Smooth muscle cell of the brain vasculature (primary cell): ENCODE results near the gene CPLX3.
"Not testable (repeated sequence)": the region's sequence is repeated elsewhere in the genome, so short reads cannot be mapped to it uniquely, and the experiment has no call there.

Experiments
- DNase-seq: peaks from one replicate; pipeline ENCODE4 v3.0.0-alpha.2; 2012; ENCODE audit warnings: low read depth, low spot score

Gene CPLX3

GRCh38 chr15:74826364-74826819 lies at the start of gene CPLX3:
CPLX3 (plus strand) TSS chr15:74826627; CDS start chr15:74826704, 77 bp downstream.
- DNase-seq: no peak

DNA sequence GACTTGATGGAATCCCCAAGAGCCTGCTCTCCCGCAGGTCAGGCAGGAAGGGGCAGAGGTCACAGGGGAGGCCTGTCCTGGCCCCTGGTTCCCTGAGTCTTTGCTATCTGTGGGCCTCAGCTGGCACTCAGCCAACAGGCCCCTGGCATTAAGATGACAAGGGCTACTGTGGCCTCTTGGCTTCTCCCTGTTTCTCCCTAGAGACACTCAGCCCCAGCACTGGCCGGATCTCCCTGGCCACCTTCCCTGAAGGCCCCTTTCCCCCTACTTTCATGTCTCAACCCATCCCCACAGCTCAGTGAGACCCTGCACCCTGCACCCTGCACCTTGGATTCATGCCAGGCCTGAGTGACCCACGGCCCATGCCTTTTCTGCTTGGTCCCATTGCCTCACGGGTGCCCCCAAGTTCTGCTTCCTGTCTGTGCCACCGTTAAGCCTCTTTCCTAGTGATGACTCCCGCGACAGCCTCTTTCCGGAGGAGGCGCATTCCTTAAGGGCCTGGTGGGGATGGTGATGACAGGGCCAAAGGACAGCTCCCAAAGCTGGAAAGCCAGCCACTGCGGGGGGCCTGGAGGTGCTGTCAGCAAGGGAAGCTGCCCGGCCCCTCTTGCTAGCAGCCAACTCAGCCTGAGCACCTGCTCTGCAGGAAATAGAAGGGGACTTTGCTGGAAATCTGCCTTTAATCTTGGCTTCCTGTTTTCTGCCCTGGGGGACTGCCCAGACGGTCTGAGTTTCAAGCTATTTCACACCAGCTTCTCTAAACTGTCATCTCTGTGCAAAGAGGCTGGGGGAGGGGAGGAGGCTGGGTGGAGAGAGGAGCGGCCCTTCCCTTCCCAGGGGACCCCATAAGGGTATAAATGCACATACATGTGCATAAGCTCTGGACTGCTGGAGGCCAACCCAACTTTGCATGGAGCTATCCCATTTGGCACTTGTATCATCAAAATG lies 49.3 kb upstream of the CPLX3 start:
- DNase-seq: no peak

- no peak for DNase-seq
Measured at GRCh38 chr15:74777769-74778598, 48.4 kb upstream of the CPLX3 start.

DNA sequence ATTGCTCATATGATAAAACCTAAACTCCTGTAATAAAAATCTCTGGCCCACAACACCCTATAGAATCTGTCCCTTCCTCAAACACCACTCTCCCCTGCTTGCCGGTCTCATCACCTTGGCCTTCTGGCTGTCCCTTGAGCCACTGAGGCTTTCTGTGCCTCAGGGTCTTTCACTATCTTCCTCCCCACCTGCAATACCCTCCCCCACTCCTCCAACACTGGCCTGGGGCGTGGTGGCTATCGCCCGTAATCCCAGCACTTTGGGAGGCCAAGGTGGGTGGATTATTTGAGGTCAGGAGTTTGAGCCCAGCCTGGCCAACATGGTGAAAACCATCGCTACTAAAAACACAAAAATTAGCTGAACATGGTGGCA lies 47.8 kb upstream of the CPLX3 start:
- no peak for DNase-seq

DNA sequence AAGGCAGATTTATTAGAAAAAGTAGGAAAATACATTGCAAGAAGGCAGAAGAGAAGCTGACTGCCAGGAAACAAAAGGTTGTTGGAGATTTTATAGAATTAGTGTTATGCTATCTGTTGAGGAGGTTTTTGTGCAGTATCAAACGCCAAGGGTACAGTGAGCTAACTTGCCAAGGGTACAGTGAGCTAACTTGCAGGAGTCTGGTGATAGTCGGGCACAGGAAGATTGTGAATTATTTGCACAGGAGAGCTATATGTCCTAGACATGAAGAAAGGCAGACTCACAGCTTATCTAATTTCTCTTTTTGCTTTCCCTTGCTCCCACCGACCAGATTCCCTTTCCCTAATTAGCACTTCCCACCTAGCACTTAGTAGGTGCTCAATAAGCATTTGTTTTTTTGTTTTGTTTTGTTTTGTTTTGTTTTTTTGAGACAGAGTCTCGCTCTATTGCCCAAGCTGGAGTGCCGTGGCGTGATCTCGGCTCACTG lies 47.2 kb upstream of the CPLX3 start:
- DNase-seq: no peak

DNA sequence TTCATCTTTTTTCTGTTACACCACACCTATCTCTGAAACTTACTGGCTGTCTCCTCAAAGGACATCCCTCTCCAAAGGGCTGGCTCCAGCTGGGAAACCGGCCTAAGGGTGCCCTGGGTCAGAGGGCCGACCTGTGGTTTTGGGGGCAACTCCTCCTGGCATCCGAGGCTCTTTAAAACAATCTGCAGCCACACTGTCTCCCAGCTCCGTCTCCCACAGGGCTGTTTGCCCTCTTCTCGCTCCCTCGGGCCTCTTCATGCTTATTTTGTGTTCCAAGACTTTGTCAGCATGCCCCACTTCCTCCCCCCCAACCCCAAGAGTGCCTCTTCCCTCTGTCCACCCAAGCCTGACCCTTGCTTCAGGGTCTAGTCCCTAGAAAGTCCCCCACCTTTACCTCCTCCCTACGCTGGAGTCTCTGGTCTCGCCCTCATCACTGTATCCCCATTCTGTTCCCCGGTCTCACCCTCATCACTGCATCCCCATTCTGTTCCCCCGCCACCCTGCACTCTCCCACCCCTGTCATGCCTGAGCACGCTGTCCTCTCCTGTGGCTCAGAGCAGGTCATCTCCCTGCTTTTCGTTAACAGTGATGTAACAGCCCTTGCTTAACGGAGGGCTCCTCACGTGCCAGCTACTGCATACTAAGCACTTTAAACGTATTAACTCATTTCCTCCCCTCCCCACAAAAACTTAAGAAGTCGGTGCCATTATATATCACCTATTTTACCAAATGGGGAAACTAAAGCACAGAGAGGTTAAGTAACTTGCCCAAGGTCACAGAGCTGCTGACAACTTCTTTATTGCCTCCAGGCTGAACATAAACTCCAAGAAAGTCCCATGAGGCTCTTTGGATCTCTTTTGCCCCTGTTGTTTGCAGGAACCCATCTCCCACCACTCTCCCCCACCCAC lies 45.6 kb upstream of the CPLX3 start:
- DNase-seq: no peak

DNA sequence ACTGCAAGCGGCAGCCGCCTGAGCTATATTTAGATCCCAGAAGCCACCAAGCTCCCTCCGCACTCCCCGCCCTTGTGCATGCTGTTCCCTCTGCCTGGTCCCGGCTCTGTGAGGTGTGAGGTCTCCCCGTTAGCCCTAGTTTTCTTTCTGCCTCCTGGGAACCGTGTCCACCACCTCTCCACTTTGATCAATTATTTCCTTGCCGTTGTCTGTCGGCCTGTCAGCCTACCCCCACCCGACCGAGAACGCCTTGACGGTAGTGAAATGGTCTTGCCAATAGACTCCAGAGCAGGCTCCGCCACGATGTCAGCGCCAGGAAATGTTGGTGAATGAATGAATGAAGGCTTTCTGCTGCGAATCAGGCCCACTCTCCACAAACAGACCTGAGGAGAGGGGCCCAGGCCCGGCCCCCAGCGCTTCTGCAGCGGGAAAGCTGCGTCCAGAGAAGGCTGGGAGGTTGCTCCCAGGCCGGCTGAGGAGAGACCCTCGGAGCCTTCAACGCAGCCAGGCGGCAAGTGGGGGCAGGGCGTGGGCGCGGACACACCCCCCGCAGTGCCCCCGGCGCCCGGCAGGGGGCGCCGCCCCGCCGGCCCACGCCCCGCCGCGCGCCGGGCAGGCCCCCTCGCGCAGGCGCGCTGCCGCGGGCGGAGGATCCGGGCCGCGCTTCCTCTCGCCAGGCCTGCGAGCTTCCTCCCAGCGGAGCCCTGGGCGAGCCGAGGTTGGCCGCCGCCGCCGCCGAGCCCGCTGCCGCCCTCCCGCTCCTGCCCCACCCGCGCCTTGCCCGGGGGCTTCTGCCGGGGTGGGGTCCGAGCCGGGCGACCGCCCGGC lies 44.8 kb upstream of the CPLX3 start, which contains the start of gene CSK:
CSK (plus strand) TSS at position 650 of the 828 bp plus-strand sequence. CDS start 16,218 bp downstream, outside the sequence.
- no peak for DNase-seq

DNA sequence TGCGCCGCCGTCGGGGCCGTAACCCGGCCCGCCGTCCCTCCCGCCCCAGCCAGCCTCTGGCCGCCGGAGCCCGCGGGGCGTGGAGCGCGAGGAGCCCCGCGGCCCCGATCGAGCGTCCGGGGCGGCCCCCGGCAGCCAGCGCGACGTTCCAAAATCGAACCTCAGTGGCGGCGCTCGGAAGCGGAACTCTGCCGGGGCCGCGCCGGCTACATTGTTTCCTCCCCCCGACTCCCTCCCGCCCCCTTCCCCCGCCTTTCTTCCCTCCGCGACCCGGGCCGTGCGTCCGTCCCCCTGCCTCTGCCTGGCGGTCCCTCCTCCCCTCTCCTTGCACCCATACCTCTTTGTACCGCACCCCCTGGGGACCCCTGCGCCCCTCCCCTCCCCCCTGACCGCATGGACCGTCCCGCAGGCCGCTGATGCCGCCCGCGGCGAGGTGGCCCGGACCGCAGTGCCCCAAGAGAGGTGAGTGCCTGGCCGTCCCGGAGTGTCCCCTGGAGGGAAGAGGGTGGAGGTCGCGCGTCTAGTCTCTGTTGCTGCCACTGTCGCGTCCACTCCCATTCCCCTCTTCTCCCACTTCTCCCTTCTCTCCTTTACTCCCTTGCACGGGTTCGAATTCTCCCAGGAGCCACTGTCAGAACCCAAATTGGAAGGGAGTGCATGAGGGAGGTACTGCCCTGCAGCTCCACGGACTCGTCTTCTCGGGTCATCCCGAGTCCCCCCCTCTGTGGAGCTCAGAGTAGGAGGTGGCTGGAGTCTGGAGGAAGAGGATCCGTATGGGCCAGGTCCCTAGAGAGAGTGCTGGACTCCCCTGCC lies 44.0 kb upstream of the CPLX3 start:
- no peak for DNase-seq

DNA sequence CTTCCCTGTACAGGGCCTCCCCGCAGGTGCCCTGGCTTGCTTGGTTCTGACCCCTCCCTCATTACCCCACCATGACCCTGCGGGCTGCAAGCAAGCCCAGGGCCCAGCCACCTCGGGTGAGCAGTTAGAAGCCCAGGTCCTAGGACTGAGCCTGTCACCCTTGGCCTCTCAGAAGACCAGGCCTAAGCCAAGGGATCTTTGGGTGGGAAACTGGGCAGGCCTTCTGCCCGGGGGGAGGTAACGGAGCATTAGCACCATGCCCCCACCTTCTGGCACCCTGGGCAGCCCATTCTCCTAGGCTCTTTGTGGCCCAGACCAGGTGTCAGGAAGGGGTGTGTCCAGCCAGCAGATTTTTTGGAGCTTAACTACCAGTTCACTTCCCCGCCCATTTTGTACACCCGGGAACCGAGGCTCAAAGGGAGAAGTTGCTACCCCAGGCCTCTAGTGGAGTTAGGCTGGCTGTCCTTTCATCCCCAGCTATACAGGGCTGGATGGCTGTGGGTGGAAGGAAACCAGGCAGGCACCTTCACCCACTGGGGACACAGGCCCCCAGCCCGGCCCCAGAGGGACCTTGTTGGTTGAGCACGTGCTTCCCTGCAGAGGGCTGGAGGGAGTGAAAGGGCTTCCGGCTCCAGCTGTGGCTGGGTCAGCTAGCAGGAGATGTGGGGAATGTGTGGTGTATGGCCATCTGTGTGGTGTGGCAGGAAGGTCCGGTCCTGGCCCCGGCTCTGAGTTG lies 43.2 kb upstream of the CPLX3 start:
- DNase-seq: no peak

- no peak for DNase-seq
Measured at GRCh38 chr15:74783808-74784175, 42.6 kb upstream of the CPLX3 start.

- DNase-seq: no peak
Measured at GRCh38 chr15:74784426-74785193, 41.8 kb upstream of the CPLX3 start.

DNA sequence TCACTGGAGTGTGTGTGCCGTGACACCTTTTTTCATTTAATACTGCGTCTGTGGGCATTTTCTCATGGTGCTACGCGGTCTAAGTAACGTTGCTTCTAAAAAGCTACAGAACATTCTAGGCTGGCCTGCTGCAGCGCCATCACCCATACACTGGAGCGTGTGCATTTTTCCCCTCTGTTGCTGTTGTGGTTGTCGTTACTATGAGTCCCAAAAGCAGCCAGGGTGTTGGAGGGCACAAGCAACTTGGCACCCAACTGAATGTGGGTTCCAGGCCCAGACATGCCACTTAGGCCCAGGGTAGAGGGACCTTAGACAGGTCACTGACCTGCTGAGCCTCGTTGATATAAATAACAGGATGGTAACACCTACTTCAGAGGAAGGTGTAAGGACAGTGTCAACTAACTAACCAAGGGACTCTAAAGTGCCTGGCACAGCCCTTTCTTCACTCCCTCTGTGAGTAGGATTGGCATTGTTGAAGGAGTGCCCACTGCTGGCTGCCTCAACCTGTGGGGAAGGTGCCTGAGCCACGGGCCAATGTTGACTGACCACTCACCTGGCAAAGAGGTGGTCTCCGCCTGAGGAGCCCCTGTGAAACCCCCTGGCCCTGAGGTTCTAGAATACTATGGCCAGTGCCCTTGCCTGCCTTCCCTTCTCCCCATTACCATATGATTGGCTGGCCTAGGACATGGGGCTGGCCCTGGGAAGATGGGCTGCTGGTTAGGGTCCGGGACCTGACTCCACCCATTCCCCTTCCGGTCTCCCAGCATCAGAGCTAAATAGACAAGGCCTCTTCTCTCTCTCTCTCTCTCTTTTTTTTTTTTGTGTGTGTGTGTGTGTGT lies 41.0 kb upstream of the CPLX3 start:
- no peak for DNase-seq

- DNase-seq: not testable (repeated sequence)
Measured at GRCh38 chr15:74786081-74786480, 40.3 kb upstream of the CPLX3 start.

- no peak for DNase-seq
Measured at GRCh38 chr15:74786551-74787165, 39.8 kb upstream of the CPLX3 start.

DNA sequence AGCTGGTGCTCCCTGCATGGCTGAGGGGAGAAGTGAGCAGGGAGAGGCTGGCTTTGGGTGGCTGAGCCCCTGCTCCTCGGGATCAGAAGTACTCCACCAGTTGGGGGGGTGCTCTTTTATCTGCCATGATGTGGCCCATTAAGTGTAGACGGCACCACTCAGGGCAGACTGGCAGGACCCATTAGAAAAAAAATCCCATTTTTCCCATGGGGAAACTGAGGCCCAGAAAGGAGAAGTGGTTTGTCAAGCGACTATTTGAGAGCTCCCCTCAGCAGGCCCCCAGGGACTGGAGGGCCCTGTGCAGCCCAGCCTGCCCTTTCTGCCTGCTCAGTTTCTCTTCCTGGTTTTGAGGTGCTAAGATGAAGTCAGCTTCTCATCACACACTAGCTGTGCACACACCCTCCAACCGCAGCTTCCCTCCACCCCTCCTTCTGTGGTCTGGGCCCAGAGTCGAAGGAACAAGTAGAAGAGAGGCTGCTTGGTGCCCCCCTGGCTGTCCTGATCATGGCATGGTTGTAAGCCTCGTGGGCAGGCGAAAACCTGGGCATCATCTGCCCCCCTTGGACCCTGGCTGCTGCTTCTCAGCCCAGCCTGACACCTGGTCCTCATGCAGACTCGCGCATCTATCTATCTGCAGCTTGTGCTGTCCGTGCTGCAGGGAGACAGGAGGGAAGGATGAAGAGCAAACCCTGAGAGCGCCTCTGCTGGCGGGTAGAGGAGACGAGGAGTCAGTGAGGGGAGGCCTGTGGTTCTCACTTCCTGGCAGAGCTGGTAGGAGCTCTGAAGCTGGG lies 39.0 kb upstream of the CPLX3 start:
- DNase-seq: no peak
